WI38 (cell line): ENCODE data around the gene GPATCH4.

Experiments
- H3K4me3 ChIP-seq: 2 replicates; pipeline ENCODE4 v1.5.1; 2011; ENCODE audit warnings: low read depth, mild to moderate bottlenecking, control low read depth, low read length
- CTCF ChIP-seq: IDR thresholded peaks from 2 replicates; pipeline ENCODE4 v1.5.1; 2012; ENCODE audit warnings: low read depth, mild to moderate bottlenecking, control low read depth, low read length

GPATCH4 gene

GRCh38 chr1:156595016-156595415 lies 6.3 kb downstream of the GPATCH4 start:
- TF ChIP-seq CTCF: no peak
- H3K4me3 ChIP-seq: no peak overlapping the region

GRCh38 chr1:156594190-156594589 lies 7.1 kb downstream of the GPATCH4 start:
- TF ChIP-seq CTCF: no peak
- H3K4me3 ChIP-seq: no peak overlapping the region

- no peak overlapping the region for H3K4me3 ChIP-seq
- TF ChIP-seq CTCF: no peak
Measured at GRCh38 chr1:156593661-156593989, 7.7 kb downstream of the GPATCH4 start.

GRCh38 chr1:156592910-156593660 lies 8.2 kb downstream of the GPATCH4 start:
- no peak overlapping the region for H3K4me3 ChIP-seq
- no peak for TF ChIP-seq CTCF

GRCh38 chr1:156592158-156592909 lies 8.9 kb downstream of the GPATCH4 start:
- TF ChIP-seq CTCF: no peak
- peak overlapping the region; percentile 65 for H3K4me3 ChIP-seq

GRCh38 chr1:156591432-156592157 lies 9.7 kb downstream of the GPATCH4 start, which contains the start of gene NAXE:
Gene NAXE (plus strand): TSS chr1:156591776. CDS start chr1:156591805, 29 bp downstream.
- TF ChIP-seq CTCF: no peak

GRCh38 chr1:156591181-156591431 lies 10.2 kb downstream of the GPATCH4 start:
- no peak for TF ChIP-seq CTCF
- peak overlapping the region; percentile 65 for H3K4me3 ChIP-seq

More at GRCh38 chr1:156591432-156592157, 9.7 kb downstream of the GPATCH4 start, which contains the start of gene NAXE:
- H3K4me3 ChIP-seq: peak within 1 kb of the TSS; percentile 65
